ENCODE measurements around the gene STX8. TPM values are rescaled to one million over a fixed set of nuclear protein-coding genes. Genes with fewer than 3 reads are reported as not detected.

STX8 gene
- total RNA-seq, 1 experiment from 2014 or later = 54.8 TPM

DNA sequence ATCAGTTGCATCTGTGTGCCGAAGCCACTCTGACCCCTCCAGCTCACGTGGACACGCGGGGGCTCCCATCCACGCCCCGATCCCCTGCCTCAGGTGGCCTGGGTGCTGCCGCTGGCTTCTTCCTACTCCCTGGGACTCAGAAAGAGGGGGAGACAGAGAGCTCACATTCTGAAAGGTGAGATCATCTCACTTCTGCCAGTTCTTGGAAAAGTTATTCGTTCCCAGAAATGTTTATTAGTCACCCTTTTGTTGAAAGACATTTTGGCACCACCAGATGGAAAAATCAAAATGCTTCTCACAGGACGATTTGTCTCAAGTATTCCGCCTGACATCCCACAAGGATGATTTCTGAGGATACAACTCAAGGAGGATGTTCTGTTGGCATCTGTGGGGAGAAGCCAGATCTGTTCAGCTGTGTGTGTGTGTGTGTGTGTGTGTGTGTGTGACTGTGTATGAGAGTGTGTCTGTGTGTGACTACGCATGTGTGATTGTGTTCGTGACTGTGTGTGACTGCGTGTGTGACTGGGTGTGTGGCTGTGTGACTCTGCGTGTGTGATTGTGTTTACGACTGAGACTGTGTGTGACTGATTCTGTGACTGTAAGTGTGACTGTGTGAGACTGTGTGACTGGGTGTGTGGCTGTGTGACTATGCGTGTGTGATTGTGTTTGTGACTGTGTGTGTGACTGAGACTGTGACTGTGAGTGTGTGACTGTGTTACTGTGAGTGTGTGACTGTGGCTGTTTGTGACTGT is 347.0 kb downstream of the STX8 start:
- no peak for DNase-seq (ENCODE audit: low read depth)

DNA sequence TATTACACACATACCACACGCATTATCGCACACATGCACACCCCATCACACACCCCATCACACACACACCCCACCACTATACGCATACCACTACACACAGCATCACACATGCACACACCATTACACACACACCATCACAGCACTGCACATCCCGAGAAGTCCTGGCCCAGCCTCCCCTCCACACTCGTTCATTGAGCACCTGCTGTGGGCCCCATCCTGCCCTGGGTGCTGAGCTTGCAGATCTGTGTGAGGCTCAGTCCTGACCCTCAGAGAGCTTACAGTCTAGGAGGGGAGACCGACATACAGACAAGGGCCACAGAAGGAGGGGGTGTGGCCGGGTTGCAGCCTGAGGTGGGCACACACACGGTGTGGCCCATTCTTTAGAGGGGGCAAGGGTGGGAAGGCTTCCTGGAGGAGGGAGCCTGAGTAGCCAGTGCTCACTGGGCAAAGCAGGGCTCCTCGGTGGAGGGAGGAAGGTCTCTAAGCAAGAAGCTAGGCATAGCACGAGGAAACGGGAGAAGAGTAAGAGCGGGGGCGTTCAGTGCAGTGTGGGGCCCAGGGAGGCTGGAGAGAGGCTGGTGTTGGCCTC is 347.7 kb downstream of the STX8 start:
- no peak for DNase-seq (ENCODE audit: low read depth)

DNA sequence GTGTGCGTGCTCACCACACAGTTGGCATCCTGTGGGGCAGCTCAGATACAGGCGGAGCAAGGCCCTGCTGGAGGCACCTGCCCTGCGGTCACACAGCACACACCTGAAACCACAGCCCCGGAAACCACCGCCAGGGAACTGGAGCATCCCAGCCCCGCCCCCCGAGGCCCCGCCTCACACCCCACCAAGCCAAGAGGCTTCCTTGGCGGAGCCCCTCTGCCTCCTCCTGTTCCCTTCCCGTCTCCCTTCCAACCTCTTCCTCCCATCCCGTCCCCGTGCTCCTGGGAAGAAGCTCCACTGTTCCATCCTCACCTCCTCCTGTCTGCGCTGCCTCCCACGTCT is 348.9 kb downstream of the STX8 start:
- DNase-seq (ENCODE audit: low read depth) = no peak

DNA sequence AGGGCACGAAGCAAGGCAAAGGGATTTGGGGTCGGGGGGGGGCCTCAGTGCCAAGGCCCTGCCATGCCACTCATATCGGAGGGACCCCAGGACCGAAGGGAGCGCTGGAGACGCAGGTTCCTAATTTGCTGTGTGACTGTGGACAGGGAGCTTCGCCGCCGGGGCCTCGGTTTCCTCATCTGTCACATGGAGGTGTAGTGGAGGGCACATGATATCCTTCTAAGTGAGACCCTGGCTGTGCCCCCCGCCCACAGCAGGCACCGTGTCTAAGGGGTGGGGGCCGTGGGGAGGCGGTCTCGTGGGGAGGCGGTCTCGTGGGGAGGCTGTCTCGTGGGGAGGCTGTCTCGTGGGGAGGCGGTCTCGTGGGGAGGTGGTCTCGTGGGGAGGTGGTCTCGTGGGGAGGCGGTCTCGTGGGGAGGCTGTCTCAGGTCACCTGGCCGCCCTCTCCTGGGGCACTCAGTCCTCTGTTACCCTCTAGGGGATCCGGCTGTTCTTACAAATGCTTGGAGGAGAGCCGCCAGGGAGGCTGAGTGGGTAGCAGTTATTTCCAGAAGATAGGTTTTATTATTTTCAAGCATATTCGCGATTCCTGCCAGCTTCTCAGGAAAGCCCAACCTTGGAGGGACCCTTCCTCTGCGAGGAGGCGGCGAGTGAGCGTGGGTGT is 349.4 kb downstream of the STX8 start:
- DNase-seq (ENCODE audit: low read depth) = no peak

DNA sequence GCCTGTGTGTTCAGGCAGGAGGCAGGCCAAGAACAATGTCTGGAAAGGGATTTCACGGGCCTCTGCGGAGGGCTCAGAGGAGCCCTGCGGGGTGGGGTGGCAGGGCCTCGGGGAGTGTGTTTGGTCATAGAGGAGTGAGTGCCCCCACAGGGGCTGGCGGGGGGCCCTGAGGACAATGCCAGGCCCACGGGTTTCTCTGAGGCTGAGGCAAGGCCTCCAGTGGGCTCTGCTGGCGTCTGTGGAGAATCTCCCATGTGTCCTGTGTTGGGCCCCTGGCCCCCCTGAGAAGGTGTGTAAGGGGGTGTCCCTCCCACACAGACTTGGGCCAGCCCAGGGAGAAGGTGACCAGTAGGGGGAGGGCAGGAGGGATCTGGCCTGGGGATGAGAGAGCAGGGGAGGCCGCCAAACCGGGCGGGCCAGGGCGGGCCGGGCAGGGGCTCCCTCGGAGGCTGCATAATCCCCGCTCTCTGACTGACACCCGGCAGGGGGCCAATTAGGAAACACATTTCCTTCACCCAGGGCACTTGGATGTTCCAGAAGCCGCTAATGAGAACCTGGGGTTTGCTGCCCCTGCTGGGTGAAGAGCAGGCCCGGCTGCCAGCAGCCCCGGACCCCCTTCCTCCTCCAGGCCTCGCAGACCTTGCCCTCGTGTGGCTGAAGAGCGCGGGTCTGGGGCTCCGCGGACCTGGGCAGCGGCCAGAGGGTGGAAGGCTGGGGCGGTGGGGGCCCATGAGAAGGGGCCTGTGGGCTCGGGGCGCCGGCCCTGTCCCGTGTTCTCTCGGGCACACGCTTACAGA is 350.1 kb downstream of the STX8 start:
- DNase-seq (ENCODE audit: low read depth) = no peak

DNA sequence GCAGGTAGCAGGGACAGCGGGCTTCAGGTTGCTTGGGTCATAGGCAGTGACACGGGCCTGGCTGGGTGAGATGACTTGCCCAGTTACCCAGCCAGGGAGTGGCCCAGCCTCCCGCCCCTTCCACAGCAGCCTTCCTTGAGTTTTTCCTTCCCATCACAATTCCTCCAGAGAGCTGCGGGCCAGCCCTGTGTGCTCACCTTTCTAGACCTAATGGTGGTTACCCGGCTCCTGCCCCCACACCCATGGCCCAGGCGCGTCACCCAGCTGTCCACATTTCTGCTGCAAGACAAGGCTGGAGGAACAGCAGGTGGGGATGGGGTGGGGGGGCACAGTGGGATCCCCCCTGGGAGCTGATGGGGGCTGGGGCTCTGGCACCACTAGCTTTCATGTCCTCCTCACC is 351.1 kb downstream of the STX8 start:
- no peak for DNase-seq (ENCODE audit: low read depth)

DNA sequence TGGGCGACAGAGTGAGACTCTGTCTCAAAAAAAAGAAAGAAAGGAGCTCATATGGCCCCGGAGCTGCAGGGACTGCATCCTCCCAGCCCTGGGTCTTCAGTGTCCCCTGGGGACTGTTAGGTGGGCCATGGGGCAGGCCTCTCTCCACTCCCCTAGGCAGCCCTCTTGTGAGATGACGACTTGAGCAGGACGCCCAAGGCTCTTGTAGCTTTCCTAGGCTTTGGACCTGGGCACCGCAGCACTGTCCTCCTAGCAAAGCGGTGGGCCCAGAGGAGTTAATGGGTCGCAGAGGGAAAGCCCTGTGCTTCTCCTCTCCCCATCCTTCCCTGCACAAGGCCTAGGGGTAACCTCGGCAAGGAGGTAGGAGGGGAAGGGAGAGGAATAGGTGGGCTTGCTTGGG is 352.1 kb downstream of the STX8 start:
- DNase-seq (ENCODE audit: low read depth) = no peak

DNA sequence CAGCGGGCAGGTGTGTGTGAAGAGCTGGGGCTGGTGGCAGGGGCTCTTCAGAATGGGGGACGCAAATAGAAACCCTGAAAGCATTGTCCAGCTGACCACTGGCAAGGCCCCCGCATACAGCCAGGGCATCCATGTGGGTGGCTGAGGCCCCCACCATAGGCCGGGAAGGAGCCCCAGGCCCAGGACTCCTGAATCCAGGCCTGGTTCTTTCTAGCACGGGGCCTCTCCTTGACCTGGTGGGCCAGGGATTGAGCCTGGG is 353.8 kb downstream of the STX8 start:
- no peak for DNase-seq (ENCODE audit: low read depth)

DNA sequence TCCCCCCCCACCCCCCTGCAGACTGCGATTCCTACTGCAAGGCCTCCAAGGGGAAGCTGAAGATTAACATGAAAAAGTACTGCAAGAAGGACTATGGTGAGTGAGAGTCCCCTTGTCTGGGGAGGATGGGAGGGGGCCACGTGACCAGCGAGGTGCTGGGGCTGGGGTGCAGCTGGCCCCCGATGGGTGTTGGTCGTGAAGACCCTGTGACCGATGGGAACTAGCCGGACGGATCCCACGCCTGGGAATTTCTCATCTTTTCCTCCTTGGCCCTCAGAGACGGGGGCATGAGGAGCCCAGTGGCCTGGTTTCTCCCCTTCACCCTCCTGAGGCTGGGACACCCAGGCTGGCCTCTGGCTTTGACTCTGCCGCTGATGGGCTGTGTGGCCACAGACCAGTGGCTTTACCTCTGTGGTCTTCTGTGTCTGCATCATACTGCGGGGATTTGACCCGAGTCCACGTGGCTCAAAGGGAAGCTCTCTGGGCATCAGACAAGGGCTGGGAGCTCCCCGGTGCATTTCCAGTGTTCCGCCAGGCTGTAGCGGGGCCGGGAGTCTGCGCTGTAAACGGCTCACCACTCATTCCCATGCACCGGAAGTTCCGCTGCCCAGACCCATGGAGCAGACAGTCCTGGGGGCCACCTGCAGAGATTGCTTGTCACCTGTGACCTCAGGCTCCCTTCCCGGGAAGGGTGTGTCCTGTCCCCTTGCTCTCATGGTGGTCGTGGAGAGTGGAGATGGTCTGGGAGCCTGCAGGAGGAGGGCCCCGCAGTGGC is 354.3 kb downstream of the STX8 start:
- DNase-seq (ENCODE audit: low read depth) = no peak

DNA sequence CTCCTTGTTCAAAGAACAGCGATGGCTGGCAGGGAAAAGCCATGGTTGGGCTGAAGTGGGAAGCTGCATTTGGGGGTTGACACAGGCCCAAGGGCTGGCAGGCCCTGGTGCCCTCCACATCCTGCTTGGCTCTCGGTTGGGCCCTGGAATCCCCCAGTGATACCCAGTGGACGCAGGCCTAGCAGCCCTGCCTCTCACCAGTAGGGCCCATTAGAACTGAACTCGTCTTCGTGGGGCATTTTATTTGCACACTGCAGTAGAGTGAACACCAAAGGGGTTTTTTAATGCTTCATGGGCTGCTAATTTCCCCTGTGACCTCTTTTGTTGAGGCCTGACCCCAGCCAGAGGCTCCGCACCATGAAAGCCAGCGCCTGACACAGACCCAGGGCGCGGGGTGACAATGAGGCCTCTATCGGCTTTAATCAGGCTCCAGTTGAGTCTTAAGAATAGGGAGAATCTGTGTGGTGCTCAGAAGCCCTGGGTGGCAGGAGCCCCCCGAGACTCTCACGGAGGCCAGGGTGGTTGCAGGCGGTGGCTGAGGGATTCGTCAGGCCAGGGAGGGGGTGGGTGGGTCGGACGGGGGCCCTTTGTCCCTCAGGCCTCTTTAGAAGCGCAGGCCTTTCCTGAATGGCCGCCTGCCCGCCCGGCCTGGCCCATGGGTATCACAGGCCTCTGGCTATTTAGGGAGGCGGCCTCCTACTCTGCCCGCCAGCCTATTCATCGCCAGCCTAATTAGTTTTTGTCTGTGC is 355.0 kb downstream of the STX8 start:
- DNase-seq (ENCODE audit: low read depth) = no peak

DNA sequence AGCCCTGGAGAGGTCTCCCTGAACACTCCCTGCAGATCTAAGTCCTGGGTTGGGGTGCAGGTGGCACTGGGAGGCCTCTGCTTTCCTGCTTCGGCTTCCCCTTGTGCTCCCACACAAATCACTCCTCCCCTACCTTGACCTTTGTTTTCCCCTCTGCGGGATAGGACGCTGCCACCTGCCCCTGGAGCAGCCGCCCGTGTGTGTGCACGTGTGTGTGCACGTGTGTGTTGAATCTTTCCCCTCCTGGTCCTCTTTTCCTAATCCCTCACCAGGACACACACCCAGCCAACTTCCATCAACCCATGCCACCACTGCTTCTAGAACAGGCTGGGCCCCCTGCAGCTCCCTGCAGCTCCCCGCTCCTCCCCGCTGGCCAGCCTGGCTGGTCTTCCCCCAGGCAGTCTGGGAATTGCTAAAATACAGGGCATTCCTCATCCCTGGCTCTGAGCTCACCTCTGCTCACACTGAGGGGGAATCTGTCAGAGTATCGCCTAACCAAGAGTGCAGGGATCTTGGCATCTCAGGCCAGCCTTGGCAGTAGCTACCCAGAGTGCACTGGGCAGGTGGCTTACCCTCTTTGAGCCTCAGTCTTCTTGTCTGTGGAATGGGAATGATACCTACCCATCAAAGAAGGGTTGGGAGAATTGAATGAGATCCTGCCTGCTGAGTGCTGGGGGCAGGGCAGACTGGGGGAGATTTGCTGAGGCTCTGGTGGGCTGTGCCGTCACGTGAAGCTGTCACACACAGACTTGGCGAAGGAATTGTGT is 355.8 kb downstream of the STX8 start:
- no peak for DNase-seq (ENCODE audit: low read depth)

DNA sequence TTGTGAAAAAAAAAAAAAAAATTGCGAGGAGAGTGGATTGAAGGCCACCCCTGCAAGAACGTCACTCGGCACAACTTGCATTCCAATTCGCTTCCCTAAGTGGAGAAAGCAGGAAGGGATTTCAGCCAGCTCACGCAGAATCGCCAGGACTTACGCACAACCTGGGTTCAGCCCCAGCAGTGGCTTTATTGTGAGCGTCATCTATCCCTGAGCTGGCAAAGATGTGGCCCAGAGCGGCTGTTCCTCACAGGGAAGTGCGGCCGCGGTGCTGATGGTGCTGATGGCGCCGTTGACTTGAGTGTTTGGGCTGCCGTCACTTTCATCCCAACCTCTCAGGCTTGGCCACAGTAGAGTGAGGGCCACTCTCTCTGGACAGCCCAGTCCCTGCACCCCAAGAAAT is 356.7 kb downstream of the STX8 start:
- DNase-seq (ENCODE audit: low read depth) = no peak

DNA sequence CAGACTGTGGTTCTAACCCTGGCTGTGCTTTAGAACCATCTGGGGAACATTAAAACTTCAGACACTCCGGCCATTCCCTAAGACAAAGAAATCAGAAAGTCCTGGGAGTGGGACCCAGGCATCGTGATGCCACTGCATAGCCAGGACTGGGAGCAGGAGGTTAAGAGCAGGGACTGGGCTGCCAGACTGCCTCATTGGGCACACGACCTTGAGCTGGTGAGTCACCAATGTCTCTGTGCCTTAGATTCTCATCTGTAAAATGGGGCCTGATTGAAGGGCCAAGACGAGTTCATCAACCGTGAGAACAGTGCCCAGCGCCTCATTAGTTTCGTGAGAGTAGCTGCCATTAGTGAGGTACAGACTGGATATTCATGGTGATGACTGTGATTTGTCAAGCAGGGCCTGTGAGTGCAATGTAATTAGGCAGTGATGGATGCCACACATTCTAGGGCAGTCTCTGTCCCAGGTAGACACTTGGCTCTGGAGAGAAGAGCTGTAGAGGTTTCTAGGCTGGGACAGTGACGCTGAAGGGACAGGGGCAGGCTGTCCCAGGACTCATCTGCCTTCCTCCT is 357.5 kb downstream of the STX8 start:
- no peak for DNase-seq (ENCODE audit: low read depth)

DNA sequence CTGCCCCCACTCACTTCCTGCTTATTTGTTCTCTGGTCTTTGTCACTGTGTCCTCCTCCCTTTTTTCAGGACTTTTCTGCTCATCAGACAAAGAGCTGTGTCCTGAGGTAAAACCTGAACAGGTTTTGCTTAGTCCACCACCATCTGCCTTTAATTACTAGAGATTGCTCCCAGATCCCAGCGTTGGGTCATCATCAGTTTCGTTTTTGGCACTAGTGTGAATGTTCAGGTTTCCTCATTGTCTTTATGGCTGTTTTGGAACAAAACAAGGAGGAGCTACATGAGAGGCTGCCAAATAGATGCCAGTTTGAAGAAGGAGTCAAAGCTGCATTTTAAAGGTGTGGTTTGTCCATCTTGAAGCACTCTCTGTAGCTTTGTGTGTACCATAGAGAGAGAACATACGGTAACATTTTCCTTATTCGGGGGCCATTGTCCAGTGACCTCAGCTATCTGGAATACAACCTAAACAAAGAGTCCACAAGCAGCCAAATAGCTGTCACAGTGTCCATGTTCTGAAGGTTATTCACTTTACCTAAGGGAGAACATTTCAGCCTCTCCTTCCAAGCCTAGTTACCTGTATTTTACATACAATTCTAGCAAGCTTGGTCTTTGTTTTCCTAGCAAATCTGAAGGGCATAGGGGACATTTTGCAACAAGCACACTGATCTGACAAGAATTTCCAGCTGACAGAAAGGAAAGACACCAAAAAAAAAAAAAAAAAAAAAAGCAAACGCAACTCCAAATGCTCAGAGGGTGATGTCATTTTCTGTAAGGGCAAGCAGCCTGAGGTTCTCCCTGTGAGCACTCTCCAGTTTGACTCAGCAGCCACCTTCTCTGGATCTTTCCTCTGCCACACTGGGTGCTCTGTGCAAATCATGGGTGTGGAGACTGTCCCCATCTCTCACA is 358.2 kb downstream of the STX8 start:
- no peak for DNase-seq (ENCODE audit: low read depth)

DNA sequence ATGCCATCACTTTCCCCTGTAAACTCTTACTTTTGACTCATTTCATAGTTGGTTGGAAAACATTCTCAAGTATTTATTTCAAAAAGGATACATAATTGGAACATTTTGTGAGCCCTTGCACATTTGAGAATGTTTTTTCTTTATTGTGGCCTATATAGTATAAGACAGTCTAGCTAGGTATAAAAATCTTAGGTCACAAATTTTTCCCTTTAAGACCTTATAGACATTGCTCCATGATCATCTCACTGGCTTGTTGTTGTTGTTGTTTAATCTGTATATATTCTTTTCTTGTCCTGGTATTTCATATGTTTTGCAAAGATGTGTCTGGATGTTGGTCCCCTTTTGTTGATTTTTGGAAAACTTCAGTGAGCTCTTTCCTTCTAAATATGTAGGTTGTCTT is 360.2 kb downstream of the STX8 start:
- DNase-seq (ENCODE audit: low read depth) = no peak

DNA sequence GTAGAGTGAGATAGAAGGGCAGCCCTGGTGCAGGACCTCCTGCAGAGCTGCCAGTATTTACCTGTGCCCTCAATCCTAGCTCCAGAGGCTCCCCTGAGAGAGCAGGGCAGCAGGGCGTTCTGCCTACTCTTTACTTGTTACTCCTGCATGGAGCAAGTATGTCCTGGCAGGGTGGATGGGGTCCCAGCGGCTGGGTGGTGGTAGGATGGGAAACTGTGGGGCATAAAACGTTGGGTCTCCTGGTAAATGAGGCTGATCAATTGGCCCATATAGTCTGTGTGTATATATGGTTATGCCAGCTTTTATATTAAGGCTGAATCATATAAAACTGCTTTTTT is 362.3 kb downstream of the STX8 start:
- DNase-seq (ENCODE audit: low read depth) = no peak

DNA sequence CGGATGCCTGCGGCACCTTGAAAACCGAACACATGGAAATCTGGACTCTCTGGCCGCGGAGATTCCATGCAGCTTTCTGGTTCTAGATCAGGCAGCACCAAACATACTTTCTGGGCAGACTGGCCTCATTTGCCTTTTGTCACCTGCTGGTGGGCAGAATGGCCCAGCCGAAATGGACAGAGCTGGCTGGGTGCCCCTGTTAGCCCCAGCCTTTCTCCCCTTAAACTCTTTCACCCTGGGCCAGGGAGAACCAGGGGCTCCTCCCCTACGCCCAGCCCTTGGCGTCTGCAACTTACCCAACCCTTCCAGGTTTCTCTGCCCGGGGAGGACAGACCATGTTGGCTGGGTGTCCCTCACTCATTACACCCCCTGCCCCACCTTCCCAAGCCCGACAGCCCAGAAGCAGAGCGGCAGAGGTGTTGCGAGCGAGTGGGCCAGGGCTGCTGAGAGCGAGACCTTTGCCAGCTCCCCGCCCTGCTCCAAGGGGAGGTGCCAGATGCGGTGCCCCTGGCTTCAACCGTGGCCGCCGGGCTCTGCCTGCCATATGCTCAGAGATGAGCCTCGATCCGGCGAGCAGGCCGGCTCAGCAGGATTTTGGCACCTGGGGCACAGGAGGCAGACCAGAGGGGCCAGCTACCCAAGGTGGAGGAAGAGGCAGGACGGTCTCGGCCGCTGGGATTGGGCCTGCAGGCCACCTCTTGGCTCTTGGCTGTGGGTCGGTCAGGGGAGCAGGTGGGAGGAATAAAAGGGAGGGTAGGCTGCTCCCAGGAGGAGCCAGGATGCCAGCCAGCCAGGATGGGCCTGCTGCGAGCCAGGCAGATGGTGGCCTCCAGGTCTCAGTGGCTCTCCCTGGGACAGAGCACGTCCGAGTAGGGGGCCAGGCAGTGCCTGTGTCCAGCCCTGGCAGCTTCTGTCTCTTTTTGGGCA is 363.0 kb downstream of the STX8 start:
- no peak for DNase-seq (ENCODE audit: low read depth)
